ENCODE measurements around the gene CENPX.

Gene CENPX

DNA sequence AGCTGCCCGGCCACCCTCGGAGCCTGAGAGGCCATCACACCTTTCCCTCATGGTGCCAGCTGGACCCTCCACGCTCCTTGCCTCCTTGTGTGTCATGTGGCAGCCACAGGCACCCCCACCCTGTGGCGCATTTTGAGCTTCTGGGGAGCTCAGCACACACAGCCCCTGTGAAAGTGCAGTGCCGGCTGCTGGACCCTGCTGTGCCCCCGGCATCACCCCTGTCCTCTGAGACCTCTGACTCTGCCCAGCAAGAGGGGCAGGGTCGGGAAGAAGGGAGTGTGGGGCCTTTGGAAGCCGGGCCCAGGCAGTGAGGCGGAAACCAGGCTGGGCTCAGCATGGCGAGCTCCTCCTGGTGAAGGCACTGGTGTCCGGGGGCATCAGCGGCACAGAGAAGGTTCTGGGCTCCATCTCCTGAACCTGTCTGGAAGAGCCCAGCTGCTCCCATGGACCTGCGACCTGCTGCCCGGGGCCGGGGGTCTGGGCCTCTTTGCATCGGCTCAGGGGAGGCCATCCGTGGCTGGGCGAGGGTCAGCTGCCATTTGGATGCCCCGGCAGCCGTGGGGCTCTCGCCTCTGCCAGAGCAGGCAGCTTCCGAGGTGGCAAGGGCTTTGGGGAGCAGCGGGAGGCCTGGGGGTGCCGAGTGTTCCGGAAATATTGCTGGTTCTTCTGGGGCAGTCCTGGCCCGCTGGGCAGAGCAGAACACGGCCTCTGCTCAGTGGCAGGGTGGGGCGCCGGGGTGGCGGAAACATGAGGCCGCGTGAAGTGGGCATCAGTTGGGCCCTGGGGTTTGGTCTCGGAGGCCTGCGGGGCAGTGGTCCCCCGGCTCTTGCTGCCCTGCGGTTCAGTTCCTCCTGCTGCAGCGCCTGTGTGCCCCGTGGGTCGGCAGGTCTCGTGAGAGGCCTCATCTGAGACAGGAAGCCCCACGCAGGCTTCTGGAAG is 17.9 kb downstream of the CENPX start:
- peaks cover 26% of the 10 kb centered on the region for H3K4me1 ChIP-seq (ENCODE audit: control insufficient read depth, insufficient read depth, low read length)
- H3K27me3 ChIP-seq (replicated peaks; ENCODE audit: control insufficient read depth, insufficient read depth, low read length) = no peaks in the 10 kb centered on the region
- no peaks in the 10 kb centered on the region for H3K36me3 ChIP-seq (ENCODE audit: control insufficient read depth, insufficient read depth, low read length, severe bottlenecking)
- DNase-seq (ENCODE audit: low read depth) = no peak
- H3K4me3 ChIP-seq (ENCODE audit: low read length) = no peak overlapping the region
- H3K9ac ChIP-seq (ENCODE audit: low read length) = peak overlapping the region; percentile 42
- H3K9me3 ChIP-seq (ENCODE audit: control insufficient read depth, low read length) = no peaks in the 10 kb centered on the region

- H3K9me3 ChIP-seq (ENCODE audit: control insufficient read depth, low read length) = no peaks in the 10 kb centered on the region
- H3K4me3 ChIP-seq (ENCODE audit: low read length) = no peak overlapping the region
- no peaks in the 10 kb centered on the region for H3K27me3 ChIP-seq (replicated peaks; ENCODE audit: control insufficient read depth, insufficient read depth, low read length)
- DNase-seq (ENCODE audit: low read depth) = peak; percentile 96
- H3K4me1 ChIP-seq (ENCODE audit: control insufficient read depth, insufficient read depth, low read length) = peaks cover 26% of the 10 kb centered on the region
- no peaks in the 10 kb centered on the region for H3K36me3 ChIP-seq (ENCODE audit: control insufficient read depth, insufficient read depth, low read length, severe bottlenecking)
- peak overlapping the region; percentile 42 for H3K9ac ChIP-seq (ENCODE audit: low read length)
These were observed 19.0 kb downstream of the CENPX start for GRCh38 chr17:82003411-82004381.

GRCh38 chr17:82001571-82002056 is 21.1 kb downstream of the CENPX start:
- H3K36me3 ChIP-seq (ENCODE audit: control insufficient read depth, insufficient read depth, low read length, severe bottlenecking) = peaks cover 6% of the 10 kb centered on the region
- DNase-seq (ENCODE audit: low read depth) = no peak
- H3K9me3 ChIP-seq (ENCODE audit: control insufficient read depth, low read length) = no peaks in the 10 kb centered on the region
- H3K27me3 ChIP-seq (replicated peaks; ENCODE audit: control insufficient read depth, insufficient read depth, low read length) = no peaks in the 10 kb centered on the region
- peaks cover 26% of the 10 kb centered on the region for H3K4me1 ChIP-seq (ENCODE audit: control insufficient read depth, insufficient read depth, low read length)
- H3K9ac ChIP-seq (ENCODE audit: low read length) = no peak overlapping the region
- H3K4me3 ChIP-seq (ENCODE audit: low read length) = no peak overlapping the region

DNA sequence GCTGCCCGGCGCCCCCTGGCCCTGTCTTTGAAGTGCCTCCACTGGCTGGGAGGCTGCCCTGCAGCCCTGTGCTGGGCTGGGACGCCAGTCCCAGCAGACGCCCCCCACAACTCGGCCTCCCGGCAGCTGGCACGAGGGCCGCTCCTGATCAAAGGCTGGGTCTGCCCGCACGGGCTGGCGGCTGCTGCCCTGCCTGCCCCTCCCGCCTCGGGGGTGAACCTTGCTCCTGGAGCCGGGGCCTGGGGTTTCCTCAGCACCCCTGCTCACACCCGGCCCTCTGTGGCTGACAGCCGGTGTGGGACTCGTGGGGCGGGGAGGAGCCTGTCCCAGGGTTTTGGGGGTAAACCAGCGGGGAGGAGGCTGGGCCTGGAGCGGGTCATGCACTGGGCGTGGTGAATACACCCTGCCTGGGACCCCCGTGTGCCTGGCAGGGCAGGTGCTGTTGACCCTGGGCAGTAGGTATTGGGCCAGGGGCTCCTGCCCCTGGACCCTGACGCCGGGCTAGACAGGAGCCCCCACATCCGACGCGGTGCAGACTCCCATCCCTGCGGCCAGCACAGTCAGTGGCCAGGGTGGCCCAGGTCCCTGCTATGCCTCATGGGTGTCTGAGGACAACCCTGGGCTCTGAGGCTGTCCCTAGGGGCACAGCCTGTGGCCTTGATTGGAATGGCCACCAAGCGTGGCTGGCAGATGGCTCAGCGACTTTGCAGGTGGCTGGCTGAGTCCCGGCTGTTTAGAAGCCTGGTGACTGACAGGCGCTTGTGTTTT is 21.7 kb downstream of the CENPX start:
- H3K9ac ChIP-seq (ENCODE audit: low read length) = no peak overlapping the region
- H3K4me3 ChIP-seq (ENCODE audit: low read length) = no peak overlapping the region
- H3K9me3 ChIP-seq (ENCODE audit: control insufficient read depth, low read length) = no peaks in the 10 kb centered on the region
- H3K36me3 ChIP-seq (ENCODE audit: control insufficient read depth, insufficient read depth, low read length, severe bottlenecking) = peaks cover 8% of the 10 kb centered on the region
- no peak for DNase-seq (ENCODE audit: low read depth)
- no peaks in the 10 kb centered on the region for H3K27me3 ChIP-seq (replicated peaks; ENCODE audit: control insufficient read depth, insufficient read depth, low read length)
- peaks cover 20% of the 10 kb centered on the region for H3K4me1 ChIP-seq (ENCODE audit: control insufficient read depth, insufficient read depth, low read length)

DNA sequence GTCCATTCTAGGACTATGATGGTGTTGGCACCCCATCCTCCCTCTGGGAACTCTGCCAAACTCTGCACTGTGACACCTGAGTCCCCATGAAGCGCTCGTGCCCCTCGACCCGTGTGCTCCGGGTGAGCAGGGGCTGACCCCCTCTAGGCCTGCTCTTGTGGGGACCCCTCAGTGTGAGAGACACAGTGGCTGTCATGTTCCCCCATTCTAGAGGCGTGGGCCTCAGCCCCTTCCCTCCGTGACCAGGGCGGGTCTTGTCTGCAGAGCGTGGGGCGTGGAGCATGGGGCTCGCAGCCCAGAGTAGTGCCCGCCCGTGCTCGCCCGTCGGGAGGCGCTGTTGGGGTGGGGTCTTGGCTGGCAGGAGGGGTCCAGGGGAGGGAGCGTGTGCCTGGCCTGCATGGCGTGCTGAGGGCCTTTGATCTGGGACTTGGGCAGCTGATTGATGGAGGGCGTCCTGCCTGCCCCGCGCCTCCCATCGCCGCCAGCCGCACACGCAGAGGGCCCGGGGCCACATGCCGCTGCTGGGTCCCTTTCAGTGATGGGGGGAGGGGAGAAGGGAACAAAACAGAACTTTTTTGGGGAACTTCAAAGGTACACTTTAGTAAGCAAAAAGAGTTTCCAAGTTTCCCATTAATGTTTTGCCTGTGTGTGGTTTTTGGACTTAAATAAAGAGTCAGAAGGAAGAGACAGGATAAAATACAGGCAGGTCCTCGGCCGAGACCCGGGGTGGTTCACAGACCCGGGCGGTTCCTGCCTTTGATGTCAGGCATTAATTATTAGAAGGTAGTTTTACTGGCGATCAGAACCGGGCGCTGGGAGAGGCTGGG is 22.5 kb downstream of the CENPX start:
- peaks cover 16% of the 10 kb centered on the region for H3K4me1 ChIP-seq (ENCODE audit: control insufficient read depth, insufficient read depth, low read length)
- H3K27me3 ChIP-seq (replicated peaks; ENCODE audit: control insufficient read depth, insufficient read depth, low read length) = no peaks in the 10 kb centered on the region
- peaks cover 8% of the 10 kb centered on the region for H3K36me3 ChIP-seq (ENCODE audit: control insufficient read depth, insufficient read depth, low read length, severe bottlenecking)
- DNase-seq (ENCODE audit: low read depth) = no peak
- no peak overlapping the region for H3K9ac ChIP-seq (ENCODE audit: low read length)
- H3K4me3 ChIP-seq (ENCODE audit: low read length) = no peak overlapping the region
- H3K9me3 ChIP-seq (ENCODE audit: control insufficient read depth, low read length) = no peaks in the 10 kb centered on the region

- Histone ChIP-seq H3K9ac (ENCODE audit: low read length) (no peak overlapping the region), H3K4me3 (ENCODE audit: low read length) (no peak overlapping the region), H3K27me3 (replicated peaks; ENCODE audit: control insufficient read depth, insufficient read depth, low read length) (no peaks in the 10 kb centered on the region), H3K36me3 (ENCODE audit: control insufficient read depth, insufficient read depth, low read length, severe bottlenecking) (peaks cover 8% of the 10 kb centered on the region), H3K9me3 (ENCODE audit: control insufficient read depth, low read length) (no peaks in the 10 kb centered on the region), H3K4me1 (ENCODE audit: control insufficient read depth, insufficient read depth, low read length) (peaks cover 16% of the 10 kb centered on the region)
- DNase-seq (ENCODE audit: low read depth) = no peak
These were observed 23.1 kb downstream of the CENPX start for GRCh38 chr17:81999587-81999975.

DNA sequence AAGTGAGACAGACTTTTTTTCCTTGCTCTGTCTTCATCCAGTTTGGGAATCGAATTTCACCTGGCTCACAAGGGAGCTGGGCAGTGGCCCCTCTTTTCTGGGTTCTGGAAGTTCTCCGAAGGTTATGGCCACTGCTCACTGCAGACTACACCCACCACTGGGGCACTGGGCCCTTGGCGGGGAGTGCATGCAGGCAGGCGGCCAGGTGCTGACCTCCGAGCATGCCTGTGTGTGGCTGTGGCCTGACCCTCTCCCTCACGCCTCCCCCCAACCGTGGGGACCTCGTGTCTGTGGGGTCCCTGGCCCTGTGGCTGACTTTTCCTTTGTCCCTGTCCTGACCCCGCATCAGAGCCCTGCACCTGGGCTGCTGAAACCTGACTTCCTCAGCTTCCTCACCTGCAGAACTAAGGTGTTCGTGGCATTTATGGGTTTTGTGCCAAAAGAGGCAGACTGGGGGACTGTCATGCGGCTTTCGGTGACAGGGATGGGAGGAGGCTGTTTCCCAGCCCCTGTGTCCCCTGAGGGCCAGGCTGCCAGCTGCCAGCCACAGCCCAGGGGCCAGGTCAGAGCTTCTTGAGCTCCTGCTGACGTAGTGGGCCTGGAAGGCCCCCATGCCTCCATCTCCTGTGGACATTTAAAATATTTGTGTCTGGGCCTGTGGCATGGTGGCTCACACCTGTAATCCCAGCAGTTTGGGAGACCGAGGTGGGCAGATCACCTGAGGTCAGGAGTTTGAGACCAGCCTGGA is 23.8 kb downstream of the CENPX start:
- no peak for DNase-seq (ENCODE audit: low read depth)
- Histone ChIP-seq H3K9ac (ENCODE audit: low read length) (no peak overlapping the region), H3K36me3 (ENCODE audit: control insufficient read depth, insufficient read depth, low read length, severe bottlenecking) (peaks cover 8% of the 10 kb centered on the region), H3K4me1 (ENCODE audit: control insufficient read depth, insufficient read depth, low read length) (peaks cover 10% of the 10 kb centered on the region), H3K4me3 (ENCODE audit: low read length) (no peak overlapping the region), H3K9me3 (ENCODE audit: control insufficient read depth, low read length) (no peaks in the 10 kb centered on the region), H3K27me3 (replicated peaks; ENCODE audit: control insufficient read depth, insufficient read depth, low read length) (no peaks in the 10 kb centered on the region)

GRCh38 chr17:81998212-81998611 is 24.5 kb downstream of the CENPX start:
- H3K4me3 ChIP-seq (ENCODE audit: low read length) = no peak overlapping the region
- H3K27me3 ChIP-seq (replicated peaks; ENCODE audit: control insufficient read depth, insufficient read depth, low read length) = no peaks in the 10 kb centered on the region
- H3K9me3 ChIP-seq (ENCODE audit: control insufficient read depth, low read length) = no peaks in the 10 kb centered on the region
- no peak for DNase-seq (ENCODE audit: low read depth)
- H3K4me1 ChIP-seq (ENCODE audit: control insufficient read depth, insufficient read depth, low read length) = peaks cover 6% of the 10 kb centered on the region
- H3K36me3 ChIP-seq (ENCODE audit: control insufficient read depth, insufficient read depth, low read length, severe bottlenecking) = peaks cover 11% of the 10 kb centered on the region
- H3K9ac ChIP-seq (ENCODE audit: low read length) = no peak overlapping the region

GRCh38 chr17:81996757-81997441 is 25.8 kb downstream of the CENPX start:
- no peaks in the 10 kb centered on the region for H3K9me3 ChIP-seq (ENCODE audit: control insufficient read depth, low read length)
- no peak for DNase-seq (ENCODE audit: low read depth)
- H3K36me3 ChIP-seq (ENCODE audit: control insufficient read depth, insufficient read depth, low read length, severe bottlenecking) = peaks cover 11% of the 10 kb centered on the region
- H3K4me1 ChIP-seq (ENCODE audit: control insufficient read depth, insufficient read depth, low read length) = peaks cover 4% of the 10 kb centered on the region
- no peaks in the 10 kb centered on the region for H3K27me3 ChIP-seq (replicated peaks; ENCODE audit: control insufficient read depth, insufficient read depth, low read length)
- no peak overlapping the region for H3K4me3 ChIP-seq (ENCODE audit: low read length)
- H3K9ac ChIP-seq (ENCODE audit: low read length) = no peak overlapping the region

All from adipocyte (in vitro differentiated cells).